IMR-90 (cell line): Measurements from ENCODE around the gene KDM5A. TPM values are rescaled to one million over a fixed set of nuclear protein-coding genes. Genes with fewer than 3 reads are reported as not detected.

ENCODE experiments used
- ATAC-seq: fragments of 200-7000 bp; cut with Tn5 transposase; 2 replicates; pipeline ENCODE4 v1.9.1; 2020; ENCODE audit warnings: low read depth, mild to moderate bottlenecking, moderate library complexity
- BruUV-seq: library from RNA; stranded (reverse); fragments of 400-500 nt; replicated peaks from 2 replicates; lab custom pipeline; 2021; lab: Mats Ljungman, UMichigan
- CTCF ChIA-PET: fragments of 300-600 bp; formaldehyde crosslinking; extraction: SDS; loops from one replicate; lab custom pipeline; 2021; ENCODE audit warnings: antibody characterized with exemption; lab: Yijun Ruan, JAX
- POLR2A ChIA-PET: fragments of 300-600 bp; sonication (Branson Sonifier 250); formaldehyde crosslinking; loops from one replicate; lab custom pipeline; 2022; ENCODE audit warnings: antibody characterized with exemption; ENCODE audit not compliant: unreplicated experiment; lab: Charles Lee
- DNase-seq: peaks from one replicate; pipeline ENCODE4 v3.0.0; 2013
- H2AFZ ChIP-seq: replicated peaks from 2 replicates; pipeline ENCODE3; 2013; ENCODE audit warnings: low read length, mild to moderate bottlenecking; ENCODE audit not compliant: poor library complexity
- H2AK5ac ChIP-seq: 2 replicates; pipeline ENCODE4 v1.6.1; 2013; ENCODE audit warnings: low read depth, low read length, inconsistent platforms
- H2AK9ac ChIP-seq: replicated peaks from 2 replicates; pipeline ENCODE3; 2013; ENCODE audit warnings: mild to moderate bottlenecking, low read depth, low read length, moderate library complexity; ENCODE audit not compliant: poor library complexity
- H2BK120ac ChIP-seq: 2 replicates; pipeline ENCODE4 v1.6.1; 2013; ENCODE audit warnings: low read depth, low read length, inconsistent platforms
- H2BK15ac ChIP-seq: 3 replicates; pipeline ENCODE4 v1.6.1; 2013; ENCODE audit warnings: low read depth, low read length, inconsistent platforms
- H2BK20ac ChIP-seq: 2 replicates; pipeline ENCODE4 v1.6.1; 2013; ENCODE audit warnings: low read depth, mild to moderate bottlenecking, inconsistent platforms, low read length, moderate library complexity
- H2BK5ac ChIP-seq: 2 replicates; pipeline ENCODE4 v1.6.1; 2013; ENCODE audit warnings: mild to moderate bottlenecking, low read depth, low read length, inconsistent platforms; ENCODE audit not compliant: poor library complexity, severe bottlenecking
- H3K14ac ChIP-seq: replicated peaks from 2 replicates; pipeline ENCODE4 v1.6.1; 2013; ENCODE audit warnings: low read depth, low read length, inconsistent platforms
- H3K18ac ChIP-seq: 2 replicates; pipeline ENCODE4 v1.6.1; 2013; ENCODE audit warnings: low read depth, low read length, control low read depth
- H3K23ac ChIP-seq: 2 replicates; pipeline ENCODE4 v1.6.1; 2013; ENCODE audit warnings: low read depth, low read length, inconsistent platforms
- H3K27ac ChIP-seq: 2 replicates; pipeline ENCODE4 v1.5.1; 2013; ENCODE audit warnings: mild to moderate bottlenecking, control low read depth, low read length; ENCODE audit not compliant: insufficient read depth
- H3K27me3 ChIP-seq: 2 replicates; pipeline ENCODE4 v1.6.1; 2013; ENCODE audit warnings: low read length; ENCODE audit not compliant: control insufficient read depth, insufficient read depth
- H3K36me3 ChIP-seq: 2 replicates; pipeline ENCODE4 v1.6.1; 2013; ENCODE audit warnings: low read length, mixed read lengths; ENCODE audit not compliant: control insufficient read depth, insufficient read depth
- H3K4ac ChIP-seq: 2 replicates; pipeline ENCODE4 v1.6.1; 2013; ENCODE audit warnings: low read depth, low read length, inconsistent platforms
- H3K4me1 ChIP-seq: 2 replicates; pipeline ENCODE4 v1.6.1; 2013; ENCODE audit warnings: low read length, mixed read lengths; ENCODE audit not compliant: control insufficient read depth, insufficient read depth
- H3K4me2 ChIP-seq: 2 replicates; pipeline ENCODE4 v1.6.1; 2013; ENCODE audit warnings: low read depth, mild to moderate bottlenecking, control low read depth, low read length, moderate library complexity
- H3K4me3 ChIP-seq: 2 replicates; pipeline ENCODE4 v1.5.1; 2013; ENCODE audit warnings: low read depth, mild to moderate bottlenecking, control low read depth, low read length, moderate library complexity; ENCODE audit not compliant: insufficient read depth
- H3K56ac ChIP-seq: 2 replicates; pipeline ENCODE4 v1.6.1; 2013; ENCODE audit warnings: low read length, inconsistent platforms; ENCODE audit not compliant: insufficient read depth; ENCODE audit errors: extremely low read depth
- H3K79me1 ChIP-seq, 2 experiments: 2 replicates each; pipeline ENCODE4 v1.6.1; 2013; ENCODE audit warnings: low read length in 2 of 2, inconsistent platforms in 1 of 2, low read depth in 1 of 2
- H3K9ac ChIP-seq: 2 replicates; pipeline ENCODE4 v1.6.1; 2013; ENCODE audit warnings: low read depth, low read length, control low read depth
- H3K9me1 ChIP-seq: 2 replicates; pipeline ENCODE4 v1.6.1; 2013; ENCODE audit warnings: low read length, inconsistent platforms; ENCODE audit not compliant: insufficient read depth
- H3K9me3 ChIP-seq: 2 replicates; pipeline ENCODE4 v1.6.1; 2013; ENCODE audit warnings: low read length; ENCODE audit not compliant: control insufficient read depth, insufficient read depth
- H4K20me1 ChIP-seq: 2 replicates; pipeline ENCODE4 v1.6.1; 2013; ENCODE audit warnings: low read length, inconsistent platforms; ENCODE audit not compliant: insufficient read depth
- H4K5ac ChIP-seq: 2 replicates; pipeline ENCODE4 v1.6.1; 2013; ENCODE audit warnings: mild to moderate bottlenecking, low read depth, low read length, control low read depth
- H4K8ac ChIP-seq, 2 experiments: 2 replicates each; pipeline ENCODE4 v1.6.1; 2013; ENCODE audit warnings: low read depth in 2 of 2, low read length in 2 of 2, control low read depth in 1 of 2, inconsistent platforms in 1 of 2
- H4K91ac ChIP-seq: 2 replicates; pipeline ENCODE4 v1.6.1; 2013; ENCODE audit warnings: low read depth, low read length, inconsistent platforms; ENCODE audit not compliant: insufficient read depth
- BHLHE40 ChIP-seq: fragments of 150-350 bp; IDR thresholded peaks from 2 replicates; pipeline ENCODE4 v1.6.1; 2016; ENCODE audit warnings: mild to moderate bottlenecking, low read depth, low read length
- CEBPB ChIP-seq: IDR thresholded peaks from 2 replicates; pipeline ENCODE4 v1.6.1; 2012; ENCODE audit warnings: low read depth, low read length, improper control_type of control experiment
- CHD1 ChIP-seq: IDR thresholded peaks from 2 replicates; pipeline ENCODE4 v1.6.1; 2012; ENCODE audit warnings: low read depth, low read length, improper control_type of control experiment
- ELK1 ChIP-seq: fragments of 150-350 bp; IDR thresholded peaks from 2 replicates; pipeline ENCODE4 v1.6.1; 2016; ENCODE audit warnings: low read depth, mild to moderate bottlenecking, low read length, moderate library complexity, borderline replicate concordance
- FOS ChIP-seq: fragments of 150-350 bp; IDR thresholded peaks from 2 replicates; pipeline ENCODE4 v1.6.1; 2016; ENCODE audit warnings: low read depth, low read length
- MAFK ChIP-seq: IDR thresholded peaks from 2 replicates; pipeline ENCODE4 v1.6.1; 2012; ENCODE audit warnings: low read depth, low read length, improper control_type of control experiment
- MAZ ChIP-seq: IDR thresholded peaks from 2 replicates; pipeline ENCODE4 v1.6.1; 2012; ENCODE audit warnings: low read depth, mild to moderate bottlenecking, low read length, improper control_type of control experiment, moderate library complexity, borderline replicate concordance
- MXI1 ChIP-seq: IDR thresholded peaks from 2 replicates; pipeline ENCODE4 v1.6.1; 2012; ENCODE audit warnings: low read depth, mild to moderate bottlenecking, low read length, moderate library complexity, borderline replicate concordance
- NFE2L2 ChIP-seq: fragments of 150-350 bp; IDR thresholded peaks from 2 replicates; pipeline ENCODE4 v1.6.1; 2016; ENCODE audit warnings: low read depth, mild to moderate bottlenecking, low read length
- POLR2A ChIP-seq: IDR thresholded peaks from 2 replicates; pipeline ENCODE4 v1.6.1; 2012; ENCODE audit warnings: mild to moderate bottlenecking, low read depth, low read length
- RFX5 ChIP-seq: IDR thresholded peaks from 2 replicates; pipeline ENCODE4 v1.8.0; 2012; ENCODE audit warnings: low read depth, mild to moderate bottlenecking, low read length, moderate library complexity
- SMC3 ChIP-seq: fragments of 150-350 bp; IDR thresholded peaks from 2 replicates; pipeline ENCODE4 v1.6.1; 2016; ENCODE audit warnings: low read depth, mild to moderate bottlenecking, antibody characterized with exemption, low read length, moderate library complexity
- WGBS, 2 experiments: methylation state at CpG; one replicate each; pipeline versions ENCODE4 v1.1.5 to v1.1.7; 2013; ENCODE audit warnings: missing lambda C conversion rate in 2 of 2; ENCODE audit not compliant: insufficient read length in 1 of 2; ENCODE audit errors: extremely low coverage in 2 of 2; 5-methylcytosine and 5-hydroxymethylcytosine counted together
- dilution Hi-C: fragments of 300-500 bp; cut with HindIII; formaldehyde crosslinking; loops from one replicate; pipeline ENCODE4 v1.14.3; 2018; ENCODE audit warnings: low sequenced_read_pairs; ENCODE audit not compliant: unreplicated experiment
- in situ Hi-C: fragments of 300-500 bp; cut with MboI; formaldehyde crosslinking; loops from 3 replicates; pipeline ENCODE4 v1.14.3; 2019; ENCODE audit warnings: low sequenced_read_pairs, inconsistent platforms, mixed read lengths
- intact Hi-C: fragments of 100-400 bp; cut with micrococcal nuclease; formaldehyde crosslinking; loops from 2 replicates; pipeline ENCODE4 v1.10.0; 2022
- polyA plus RNA-seq, 3 experiments: library from polyadenylated mRNA; depleted of rRNA; stranded (reverse); fragments of >200 nt; gene quantifications; 2 replicates each; pipeline ENCODE4 v1.2.3, GENCODE V29; 2012; ENCODE audit warnings: low replicate concordance in 1 of 3
- total RNA-seq: library from RNA; depleted of rRNA; stranded (reverse); fragments of >200 nt; gene quantifications from 2 replicates; pipeline ENCODE4 v1.2.3, GENCODE V29; 2012
- TF ChIP-seq, protein P1 (sequence below): fragments of 150-350 bp; IDR thresholded peaks from 2 replicates; pipeline ENCODE4 v1.6.1; 2017; ENCODE audit warnings: mild to moderate bottlenecking, antibody characterized with exemption, low read length, low read depth

Gene KDM5A
- total and polyA plus RNA-seq, 2 of the 4 experiments (the other 2 are of a cell fraction) = 7.9 to 95.9 TPM

GRCh38 chr12:256225-256624 is 132.9 kb downstream of the KDM5A start:
- Histone ChIP-seq H2AFZ (no peak overlapping the region), H3K23ac (no peak overlapping the region), H3K27me3 (peaks cover 59% of the 10 kb centered on the region), H3K4me2 (no peak overlapping the region), H4K91ac (no peak overlapping the region), H2BK120ac (no peak overlapping the region), H3K4me1 (no peaks in the 10 kb centered on the region), H3K36me3 (no peaks in the 10 kb centered on the region), H2BK20ac (no peak overlapping the region), H2BK15ac (no peak overlapping the region), H3K4me3 (no peak overlapping the region), H4K8ac (no peak overlapping the region), H4K20me1 (no peaks in the 10 kb centered on the region), H3K18ac (no peak overlapping the region), H3K56ac (no peak overlapping the region), H3K14ac (no peak overlapping the region), H4K5ac (no peak overlapping the region), H3K9ac (no peak overlapping the region), H2BK5ac (no peak overlapping the region), H2AK9ac (no peak overlapping the region), H2AK5ac (no peak overlapping the region), H3K9me3 (no peaks in the 10 kb centered on the region), H3K9me1 (0 out of 2 replicates have a peak, but pooled peaks cover 2% of the 10 kb centered on the region), H3K4ac (no peak overlapping the region), H3K79me1 (no peaks in the 10 kb centered on the region), H3K27ac (no peak overlapping the region)
- WGBS, 2 experiments = 85% methylated on average over 2 of the region's 6 CpGs; no CpG with 5 or more reads in 1 of the 2 experiments
- DNase-seq (no peak), ATAC-seq (no peak)
- ChIA-PET POLR2A (no interaction called here), CTCF (interaction anchor here (0.9 kb wide), 1 partner anchor 25 kb away, joined by 3 read pairs; no protein-coding TSS in a partner anchor)
- in situ Hi-C loops = no loop called here
- TF ChIP-seq MAFK = no peak
- no peak for TF ChIP-seq BHLHE40
- TF ChIP-seq POLR2A = no peak
- no peak for TF ChIP-seq FOS
- no peak for TF ChIP-seq CEBPB
- TF ChIP-seq, protein P1, sequence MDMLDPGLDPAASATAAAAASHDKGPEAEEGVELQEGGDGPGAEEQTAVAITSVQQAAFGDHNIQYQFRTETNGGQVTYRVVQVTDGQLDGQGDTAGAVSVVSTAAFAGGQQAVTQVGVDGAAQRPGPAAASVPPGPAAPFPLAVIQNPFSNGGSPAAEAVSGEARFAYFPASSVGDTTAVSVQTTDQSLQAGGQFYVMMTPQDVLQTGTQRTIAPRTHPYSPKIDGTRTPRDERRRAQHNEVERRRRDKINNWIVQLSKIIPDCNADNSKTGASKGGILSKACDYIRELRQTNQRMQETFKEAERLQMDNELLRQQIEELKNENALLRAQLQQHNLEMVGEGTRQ = no peak
- TF ChIP-seq CHD1 = no peak
- no peak for TF ChIP-seq MAZ
- TF ChIP-seq ELK1 = no peak
- TF ChIP-seq MXI1 = no peak
- no peak for TF ChIP-seq SMC3
- TF ChIP-seq RFX5 = no peak
- TF ChIP-seq NFE2L2 = no peak
- no TSS peak for BruUV-seq
- intact Hi-C loops = no loop called here
- dilution Hi-C loops = no loop called here
